Lung (tissue), 12 donors: ENCODE results near the gene NAALADL2. TPM values are rescaled to one million over a fixed set of nuclear protein-coding genes. Genes with fewer than 3 reads are reported as not detected.

Experiments
- ATAC-seq: fragments of 200-7000 bp; cut with Tn5 transposase; one replicate; pipeline ENCODE4 v1.9.1; 2020; ENCODE audit warnings: moderate number of reproducible peaks; ENCODE audit not compliant: insufficient read depth, low FRiP score
- DNase-seq, 3 donors: peaks; one replicate each; pipeline ENCODE4 v3.0.0-alpha.2; 2013 to 2017
- H3K27ac ChIP-seq, 2 donors: one replicate each; pipeline ENCODE4 v1.5.1; 2013; ENCODE audit warnings: mild to moderate bottlenecking in 2 of 2, moderate library complexity in 2 of 2, control low read depth in 1 of 2, inconsistent platforms in 1 of 2, low read depth in 1 of 2, low read length in 1 of 2
- H3K27me3 ChIP-seq, 3 donors: one replicate each; pipeline ENCODE4 v1.5.1; 2013; ENCODE audit warnings: low read length in 2 of 3; ENCODE audit not compliant: control insufficient read depth in 3 of 3, insufficient read depth in 3 of 3
- H3K36me3 ChIP-seq, 4 donors: one replicate each; pipeline ENCODE4 v1.5.1; 2013; ENCODE audit warnings: low read length in 4 of 4, mild to moderate bottlenecking in 1 of 4, moderate library complexity in 1 of 4; ENCODE audit not compliant: control insufficient read depth in 4 of 4, insufficient read depth in 4 of 4
- H3K4me1 ChIP-seq, 5 donors: one replicate each; pipeline ENCODE4 v1.5.1; 2013; ENCODE audit warnings: low read length in 5 of 5, mild to moderate bottlenecking in 2 of 5, moderate library complexity in 1 of 5; ENCODE audit not compliant: control insufficient read depth in 5 of 5, insufficient read depth in 5 of 5
- H3K4me3 ChIP-seq: one replicate; pipeline ENCODE4 v1.5.1; 2013; ENCODE audit warnings: mild to moderate bottlenecking, control low read depth, moderate library complexity
- H3K9ac ChIP-seq, 2 donors: one replicate each; pipeline ENCODE4 v1.5.1; 2013; ENCODE audit warnings: low read length in 2 of 2, control low read depth in 1 of 2; ENCODE audit not compliant: insufficient read depth in 1 of 2
- H3K9me3 ChIP-seq, 4 donors: one replicate each; pipeline ENCODE4 v1.5.1; 2013; ENCODE audit warnings: low read length in 3 of 4, mild to moderate bottlenecking in 1 of 4, moderate library complexity in 1 of 4; ENCODE audit not compliant: control insufficient read depth in 4 of 4, insufficient read depth in 3 of 4
- CTCF ChIP-seq: IDR thresholded peaks from 2 replicates; pipeline ENCODE4 v1.5.1; 2012; ENCODE audit warnings: mild to moderate bottlenecking; ENCODE audit errors: control extremely low read depth, extremely low read depth
- WGBS, 2 donors: extraction: QIAGEN DNeasy Blood & Tissue Kit; methylation state at CpG; one replicate each; pipeline ENCODE4 v1.1.7; 2013; 5-methylcytosine and 5-hydroxymethylcytosine counted together
- polyA plus RNA-seq, 2 donors: library from polyadenylated mRNA; stranded (reverse); fragments of 200-250 nt; gene quantifications; one replicate each; pipeline ENCODE4 v1.2.1, GENCODE V29; 2013
- total RNA-seq, 2 donors: library from RNA; depleted of rRNA in 1 of 2; stranded (reverse); fragments of >200 nt in 1 of 2; gene quantifications; one replicate each; pipeline ENCODE4 v1.2.1, GENCODE V29; 2014 to 2021
- donor health status: control.
- donor health status: control.
- donor health status: Bipolar disorder and iron deficiency.
- donor health status: healthy.
- donor health status: DM: yes; HTN: yes; CAD: no.

The NAALADL2 gene
- total and polyA plus RNA-seq, 4 donors: 0.49 to 46.7 (median 4.7) TPM

GRCh38 chr3:175103298-175103697 is 244.2 kb downstream of the NAALADL2 start:
- Histone ChIP-seq H3K27me3 (no peaks in the 10 kb centered on the region), H3K4me1 (no peaks in the 10 kb centered on the region), H3K4me3 (no peak overlapping the region), H3K36me3 (no peaks in the 10 kb centered on the region), H3K9me3 (no peaks in the 10 kb centered on the region), H3K27ac (no peak overlapping the region), H3K9ac (no peak overlapping the region)
- ATAC-seq (no peak), DNase-seq (no peak)
- TF ChIP-seq CTCF: no peak

GRCh38 chr3:175105066-175105465 is 245.9 kb downstream of the NAALADL2 start:
- Histone ChIP-seq H3K9me3 (no peaks in the 10 kb centered on the region), H3K27me3 (no peaks in the 10 kb centered on the region), H3K4me1 (no peaks in the 10 kb centered on the region), H3K4me3 (no peak overlapping the region), H3K36me3 (no peaks in the 10 kb centered on the region), H3K27ac (no peak overlapping the region), H3K9ac (no peak overlapping the region)
- DNase-seq (no peak), ATAC-seq (no peak)
- TF ChIP-seq CTCF: no peak

GRCh38 chr3:175107231-175107630 is 248.1 kb downstream of the NAALADL2 start:
- H3K9me3 ChIP-seq: no peaks in the 10 kb centered on the region
- ATAC-seq: no peak
- H3K4me3 ChIP-seq: no peak overlapping the region
- no peak overlapping the region for H3K27ac ChIP-seq
- peaks cover 0 to 4% (median 0%) of the 10 kb centered on the region in 5 donors for H3K4me1 ChIP-seq
- H3K9ac ChIP-seq: no peak overlapping the region
- DNase-seq: no peak
- H3K27me3 ChIP-seq: no peaks in the 10 kb centered on the region
- 83 to 89% methylated on average over 2 of the region's 2 CpGs for WGBS, 2 donors
- H3K36me3 ChIP-seq: no peaks in the 10 kb centered on the region
- TF ChIP-seq CTCF: no peak

- Histone ChIP-seq H3K36me3 (no peaks in the 10 kb centered on the region), H3K4me1 (peaks cover 0 to 4% (median 0%) of the 10 kb centered on the region in 5 donors), H3K9ac (no peak overlapping the region), H3K27ac (no peak overlapping the region), H3K27me3 (no peaks in the 10 kb centered on the region), H3K4me3 (no peak overlapping the region), H3K9me3 (no peaks in the 10 kb centered on the region)
- DNase-seq: no peak
- ATAC-seq: no peak
- TF ChIP-seq CTCF: no peak
Measured at GRCh38 chr3:175107995-175108394, 248.9 kb downstream of the NAALADL2 start.
